HUES48 (cell line): Measurements from ENCODE around the gene FHIT.

Experiments
- H3K27ac ChIP-seq: one replicate; pipeline ENCODE4 v1.7.0; 2013; ENCODE audit warnings: low read depth, low read length, inconsistent platforms
- H3K27me3 ChIP-seq: 2 replicates; pipeline ENCODE4 v1.6.1; 2013; ENCODE audit warnings: mild to moderate bottlenecking, low read length; ENCODE audit not compliant: control insufficient read depth, insufficient read depth
- H3K36me3 ChIP-seq: 2 replicates; pipeline ENCODE4 v1.6.1; 2013; ENCODE audit warnings: low read length; ENCODE audit not compliant: control insufficient read depth, insufficient read depth
- H3K4me1 ChIP-seq: 2 replicates; pipeline ENCODE4 v1.6.1; 2013; ENCODE audit warnings: mild to moderate bottlenecking, low read length; ENCODE audit not compliant: control insufficient read depth, insufficient read depth
- H3K4me3 ChIP-seq: 2 replicates; pipeline ENCODE4 v1.5.1; 2013; ENCODE audit warnings: mild to moderate bottlenecking, low read depth, low read length
- H3K9ac ChIP-seq: 2 replicates; pipeline ENCODE4 v1.6.1; 2013; ENCODE audit warnings: mild to moderate bottlenecking, low read depth, low read length, moderate library complexity
- H3K9me3 ChIP-seq: 2 replicates; pipeline ENCODE4 v1.6.1; 2013; ENCODE audit warnings: low read length; ENCODE audit not compliant: control insufficient read depth, insufficient read depth

Gene FHIT

DNA sequence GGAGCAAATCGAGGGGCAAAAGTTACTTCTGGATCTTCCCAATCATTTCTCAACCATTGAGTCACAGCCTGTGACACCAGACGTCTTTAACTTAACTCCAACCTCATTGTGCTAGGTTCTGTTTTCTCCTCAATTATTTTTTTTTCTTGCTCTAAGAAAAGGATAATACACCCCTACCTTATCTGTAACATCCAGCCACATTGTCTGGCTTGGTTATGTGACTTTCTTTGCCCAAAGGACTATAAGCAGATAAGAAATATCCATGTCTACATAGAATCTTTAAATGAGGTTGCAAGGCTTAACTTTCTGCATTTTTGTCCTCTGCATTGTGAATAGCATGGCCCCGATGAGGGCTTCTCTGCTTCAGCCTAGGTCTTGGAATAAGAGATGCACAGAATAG, 1419.0 kb downstream of the FHIT start:
- H3K36me3 ChIP-seq = no peaks in the 10 kb centered on the region
- H3K27me3 ChIP-seq = no peaks in the 10 kb centered on the region
- no peak overlapping the region for H3K9ac ChIP-seq
- H3K9me3 ChIP-seq = no peaks in the 10 kb centered on the region
- no peaks in the 10 kb centered on the region for H3K4me1 ChIP-seq
- H3K4me3 ChIP-seq = no peak overlapping the region
- no peak overlapping the region for H3K27ac ChIP-seq

DNA sequence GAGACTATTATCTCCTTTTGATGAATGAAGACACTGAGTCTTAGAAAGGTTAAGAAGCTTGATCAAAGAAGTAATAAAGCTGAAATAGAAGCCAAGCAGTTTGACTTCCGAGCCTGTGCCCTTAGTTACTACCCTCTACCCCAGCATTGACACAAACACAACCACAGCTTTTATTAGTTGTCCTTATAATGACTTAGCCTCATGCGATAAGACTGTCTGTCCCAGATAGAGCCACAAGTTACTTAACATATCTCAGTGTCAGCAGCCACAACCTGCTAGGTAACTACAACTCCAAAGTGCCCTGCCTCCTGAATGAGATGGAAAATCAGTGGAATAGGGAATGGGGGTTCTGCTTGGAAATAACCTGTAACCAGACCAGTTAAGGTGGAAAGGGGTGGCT, 1419.9 kb downstream of the FHIT start:
- H3K9ac ChIP-seq = no peak overlapping the region
- no peak overlapping the region for H3K4me3 ChIP-seq
- H3K27ac ChIP-seq = no peak overlapping the region
- H3K27me3 ChIP-seq = no peaks in the 10 kb centered on the region
- no peaks in the 10 kb centered on the region for H3K36me3 ChIP-seq
- no peaks in the 10 kb centered on the region for H3K9me3 ChIP-seq
- no peaks in the 10 kb centered on the region for H3K4me1 ChIP-seq

DNA sequence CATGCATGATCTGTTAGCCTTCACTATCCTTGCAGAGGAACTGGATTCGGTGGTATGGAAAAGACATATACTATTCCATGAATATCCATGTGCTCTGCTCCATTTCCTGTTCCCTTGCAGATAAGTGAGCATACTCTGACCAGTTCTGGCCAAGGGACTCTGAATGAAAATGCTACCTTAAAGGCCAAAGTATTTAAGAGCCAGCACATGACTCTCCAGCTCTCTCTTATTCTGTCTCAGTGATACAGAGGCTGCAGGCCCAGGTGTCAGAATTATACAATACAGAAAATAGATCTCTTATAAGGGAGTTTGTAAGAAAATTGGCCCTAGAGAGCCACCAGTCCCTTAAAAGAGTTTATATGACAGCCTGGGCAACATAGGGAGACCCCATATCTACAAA, 1421.7 kb downstream of the FHIT start:
- H3K9me3 ChIP-seq = no peaks in the 10 kb centered on the region
- H3K36me3 ChIP-seq = no peaks in the 10 kb centered on the region
- H3K9ac ChIP-seq = no peak overlapping the region
- H3K4me3 ChIP-seq = no peak overlapping the region
- no peak overlapping the region for H3K27ac ChIP-seq
- peaks cover 5% of the 10 kb centered on the region; the same call in 1 of the 2 replicates for H3K4me1 ChIP-seq
- H3K27me3 ChIP-seq = no peaks in the 10 kb centered on the region

DNA sequence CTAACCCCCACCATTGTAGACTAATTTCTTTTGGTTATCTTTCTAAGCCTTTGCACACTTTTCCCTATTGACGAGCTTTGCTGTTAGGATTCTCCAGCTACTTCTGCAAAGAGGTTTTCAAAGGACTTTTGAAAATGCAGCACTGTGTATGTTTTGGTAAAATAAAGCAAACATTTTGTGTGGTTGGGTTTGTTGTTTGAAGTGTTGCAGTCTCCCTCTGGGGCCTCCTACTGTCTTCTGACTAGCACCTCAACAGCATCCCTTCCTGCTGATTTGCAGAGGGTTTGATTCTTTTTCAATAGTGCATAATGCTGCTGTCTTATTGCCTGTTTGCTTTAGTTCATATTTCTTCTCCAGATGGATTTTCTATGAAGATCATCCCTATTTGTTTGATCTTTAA, 1426.4 kb downstream of the FHIT start:
- no peak overlapping the region for H3K27ac ChIP-seq
- H3K4me3 ChIP-seq = no peak overlapping the region
- no peaks in the 10 kb centered on the region for H3K9me3 ChIP-seq
- H3K4me1 ChIP-seq = peaks cover 5% of the 10 kb centered on the region; the same call in 1 of the 2 replicates
- H3K27me3 ChIP-seq = no peaks in the 10 kb centered on the region
- H3K9ac ChIP-seq = no peak overlapping the region
- H3K36me3 ChIP-seq = no peaks in the 10 kb centered on the region

DNA sequence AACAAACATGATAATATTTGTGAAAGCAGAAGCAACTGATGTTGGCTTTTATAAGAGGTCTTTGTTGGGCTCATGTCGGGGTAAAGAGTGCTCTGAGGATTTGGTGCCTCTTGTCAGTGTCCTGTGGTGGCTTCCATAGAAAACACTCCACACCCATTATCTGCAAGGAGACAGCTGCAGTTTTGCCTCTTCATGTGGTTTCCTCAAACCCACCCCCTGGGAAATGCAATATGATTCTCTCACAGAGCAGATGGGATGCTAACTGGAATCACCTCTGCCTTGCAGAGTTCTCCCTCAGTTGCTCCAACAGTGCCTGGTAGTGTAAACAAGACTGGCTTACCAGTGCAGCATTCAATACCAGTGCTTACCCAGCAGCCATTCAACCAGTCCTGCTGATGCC, 1430.0 kb downstream of the FHIT start:
- Histone ChIP-seq H3K4me3 (no peak overlapping the region), H3K9me3 (no peaks in the 10 kb centered on the region), H3K27me3 (no peaks in the 10 kb centered on the region), H3K27ac (no peak overlapping the region), H3K36me3 (no peaks in the 10 kb centered on the region), H3K4me1 (peaks cover 5% of the 10 kb centered on the region; the same call in 1 of the 2 replicates), H3K9ac (no peak overlapping the region)

DNA sequence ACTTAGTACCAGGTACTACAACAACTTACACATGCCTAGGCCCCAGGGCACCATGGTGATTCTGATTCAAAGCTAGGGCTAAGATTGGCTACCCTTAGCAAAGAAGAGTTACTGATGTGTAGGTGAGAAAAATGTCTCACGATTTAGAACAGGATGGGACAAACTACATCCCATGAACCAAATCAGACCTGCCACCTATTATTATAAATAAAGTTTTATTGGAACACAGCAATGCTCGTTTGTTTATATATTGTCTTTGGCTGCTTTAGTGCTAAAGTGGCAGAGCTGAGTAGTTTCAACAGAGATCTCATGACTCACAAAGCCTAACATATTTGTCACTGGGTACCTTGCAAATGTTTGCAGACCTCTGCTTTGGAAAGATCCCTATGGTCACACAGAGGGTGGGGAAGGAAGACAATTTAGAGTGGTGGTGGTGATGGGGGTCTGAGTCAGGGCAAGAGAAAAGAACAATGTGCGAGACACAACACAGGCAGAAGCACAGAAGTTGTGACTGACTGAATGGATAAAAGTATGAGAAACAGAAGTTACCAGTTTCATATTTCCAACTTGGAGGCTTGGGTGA, 1430.8 kb downstream of the FHIT start:
- Histone ChIP-seq H3K4me3 (no peak overlapping the region), H3K4me1 (peaks cover 5% of the 10 kb centered on the region; the same call in 1 of the 2 replicates), H3K9ac (no peak overlapping the region), H3K36me3 (no peaks in the 10 kb centered on the region), H3K27me3 (no peaks in the 10 kb centered on the region), H3K27ac (no peak overlapping the region), H3K9me3 (no peaks in the 10 kb centered on the region)

DNA sequence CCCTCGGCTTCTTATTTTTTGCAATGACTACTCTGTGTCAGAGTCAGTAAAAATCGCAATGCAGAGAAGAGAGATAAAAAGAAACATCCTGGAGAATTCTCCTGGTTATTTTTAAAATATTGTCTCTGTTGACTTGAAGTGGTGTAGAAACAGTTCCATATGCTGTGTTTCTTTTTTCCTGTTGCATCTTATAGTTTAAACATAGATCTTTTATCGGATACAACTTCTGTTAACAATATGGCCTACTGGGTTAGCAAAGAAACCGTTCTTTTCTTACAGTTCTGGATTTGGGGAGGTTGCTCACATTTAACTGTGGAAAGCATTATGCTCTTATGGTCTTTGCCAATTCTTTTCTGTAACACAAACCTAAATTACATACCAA, 1432.3 kb downstream of the FHIT start:
- H3K27ac ChIP-seq = no peak overlapping the region
- no peak overlapping the region for H3K4me3 ChIP-seq
- no peaks in the 10 kb centered on the region for H3K27me3 ChIP-seq
- peaks cover 3% of the 10 kb centered on the region for H3K4me1 ChIP-seq
- H3K36me3 ChIP-seq = no peaks in the 10 kb centered on the region
- H3K9ac ChIP-seq = no peak overlapping the region
- no peaks in the 10 kb centered on the region for H3K9me3 ChIP-seq

DNA sequence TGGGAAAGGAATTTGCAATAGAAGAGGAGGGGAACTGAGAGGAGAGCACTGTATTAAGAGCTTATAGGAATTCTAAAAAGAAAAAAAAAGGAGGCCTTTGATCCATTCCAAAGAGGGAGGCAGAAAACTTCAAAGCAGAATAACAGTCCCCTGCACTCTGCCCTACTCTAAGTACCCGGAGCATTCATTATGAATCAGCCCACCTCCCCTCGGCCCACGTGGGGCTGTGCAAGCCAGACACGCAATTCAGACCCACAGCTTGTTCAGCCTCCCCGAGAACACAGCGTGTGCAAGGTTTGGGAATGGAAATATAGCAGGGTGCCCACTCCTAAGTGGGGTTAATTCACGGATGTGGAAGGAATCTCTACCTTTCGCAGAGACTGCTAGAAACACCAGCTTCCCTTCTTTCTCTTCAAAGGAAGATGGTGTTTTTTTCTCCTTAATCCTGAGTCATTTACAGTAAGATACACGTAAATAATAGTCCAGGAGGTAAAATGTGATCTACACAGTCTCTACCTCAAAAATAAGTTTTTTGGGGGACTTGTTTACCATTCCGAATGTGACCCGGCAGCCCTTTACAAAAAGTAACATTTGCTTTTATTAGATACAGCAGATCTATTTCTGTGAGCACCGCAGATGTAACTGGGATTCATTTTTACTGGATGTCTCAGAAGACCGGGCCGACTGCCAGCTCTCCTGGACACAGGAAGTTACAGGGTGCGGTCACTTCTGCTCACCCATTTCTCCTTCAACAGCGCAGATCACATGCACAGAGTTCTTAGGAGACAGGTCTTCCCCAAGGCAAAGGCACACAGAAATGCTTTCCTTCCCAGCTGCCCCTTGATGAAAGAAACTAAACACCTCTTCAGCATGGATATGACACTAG, 1433.0 kb downstream of the FHIT start:
- H3K4me1 ChIP-seq = peaks cover 9% of the 10 kb centered on the region
- H3K27ac ChIP-seq = no peak overlapping the region
- no peaks in the 10 kb centered on the region for H3K27me3 ChIP-seq
- no peak overlapping the region for H3K9ac ChIP-seq
- H3K4me3 ChIP-seq = no peak overlapping the region
- H3K9me3 ChIP-seq = no peaks in the 10 kb centered on the region
- H3K36me3 ChIP-seq = no peaks in the 10 kb centered on the region

DNA sequence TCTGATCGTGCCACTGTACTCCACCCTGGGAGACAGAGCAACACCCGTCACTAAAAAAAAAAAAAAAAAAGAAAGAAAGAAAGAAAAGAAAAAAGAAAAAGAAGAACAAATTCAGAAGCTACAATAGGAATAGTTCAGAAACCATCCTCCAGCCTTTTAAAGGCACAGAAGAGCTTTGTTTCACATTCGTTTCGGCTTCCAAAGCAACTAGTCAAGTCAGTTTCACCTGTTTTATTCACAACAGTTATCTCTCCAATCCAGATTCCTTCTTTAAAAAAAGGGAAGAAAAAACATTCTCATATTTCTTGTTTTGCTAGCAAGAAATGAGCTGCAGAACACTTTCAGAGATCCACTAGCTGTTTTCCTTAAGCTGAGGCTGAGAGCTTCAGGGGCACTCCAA, 1433.7 kb downstream of the FHIT start:
- Histone ChIP-seq H3K4me3 (no peak overlapping the region), H3K36me3 (no peaks in the 10 kb centered on the region), H3K4me1 (peaks cover 17% of the 10 kb centered on the region), H3K27ac (no peak overlapping the region), H3K27me3 (no peaks in the 10 kb centered on the region), H3K9ac (no peak overlapping the region), H3K9me3 (no peaks in the 10 kb centered on the region)

DNA sequence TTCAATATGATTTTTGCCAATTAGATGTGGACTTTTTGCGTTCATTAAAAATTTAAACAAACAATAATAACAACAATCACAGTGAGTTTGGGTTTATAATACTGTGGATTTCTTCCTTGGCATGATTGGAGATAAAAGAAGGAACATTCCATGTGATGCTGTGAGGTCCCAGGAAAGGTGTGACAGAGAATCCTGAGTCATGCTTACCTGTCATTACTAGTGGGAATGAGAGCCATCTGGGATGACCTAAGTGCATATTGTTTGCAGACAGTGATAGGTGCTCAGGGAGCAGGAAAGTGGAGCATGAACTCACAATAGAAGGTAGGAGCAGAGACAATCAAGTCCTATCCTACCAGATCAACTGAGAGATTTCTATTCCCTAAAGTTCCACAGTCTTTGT, 1434.9 kb downstream of the FHIT start:
- Histone ChIP-seq H3K9me3 (no peaks in the 10 kb centered on the region), H3K36me3 (no peaks in the 10 kb centered on the region), H3K9ac (no peak overlapping the region), H3K4me1 (peaks cover 26% of the 10 kb centered on the region), H3K4me3 (no peak overlapping the region), H3K27ac (peak overlapping the region; percentile 42), H3K27me3 (no peaks in the 10 kb centered on the region)

DNA sequence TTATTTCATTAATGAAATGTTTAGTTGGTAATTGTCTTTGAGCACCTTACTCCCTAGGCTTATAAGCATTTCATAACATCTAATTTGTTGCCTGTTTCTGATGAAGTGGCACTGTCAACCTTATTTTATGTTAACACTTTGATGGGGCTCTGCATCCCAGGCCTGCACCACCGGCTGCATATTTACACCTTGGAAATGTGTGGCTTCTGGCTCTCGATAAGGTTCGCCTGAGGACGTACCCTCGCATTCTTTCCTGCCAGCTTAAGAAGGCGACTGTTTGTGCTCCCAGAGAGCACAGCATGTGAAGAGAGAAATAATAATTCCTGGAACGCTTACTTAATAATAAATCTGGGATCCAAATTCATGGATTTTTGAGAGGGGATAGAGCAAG, 1438.1 kb downstream of the FHIT start:
- Histone ChIP-seq H3K4me3 (peak overlapping the region; percentile 11; the same call in 1 of the 2 replicates), H3K9me3 (no peaks in the 10 kb centered on the region), H3K4me1 (peaks cover 31% of the 10 kb centered on the region), H3K36me3 (no peaks in the 10 kb centered on the region), H3K27ac (peak overlapping the region; percentile 36), H3K9ac (no peak overlapping the region), H3K27me3 (no peaks in the 10 kb centered on the region)
